Upper lobe of left lung (tissue), 4 donors: ENCODE measurements around the gene PTPRR.

ENCODE experiments used
- EP300 ChIP-seq, 4 donors: sonication (generic); formaldehyde crosslinking; IDR thresholded peaks; one replicate each; pipeline ENCODE4 v1.5.1; 2017; ENCODE audit warnings: antibody characterized with exemption in 4 of 4, control low read depth in 2 of 4
- POLR2A ChIP-seq, 4 donors: fragments of 450-650 bp; IDR thresholded peaks; one replicate each; pipeline ENCODE4 v1.5.1; 2016 to 2017; ENCODE audit warnings: antibody characterized with exemption in 4 of 4, mild to moderate bottlenecking in 2 of 4
- TF ChIP-seq, protein P1 (sequence below), 6 experiments: fragments of 450-650 bp in 4 of 6; fragments of 200-600 bp in 2 of 6; sonication (generic) in 2 of 6; IDR thresholded peaks; one replicate each; pipeline ENCODE4 v1.5.1; 2016 to 2019; ENCODE audit warnings: antibody characterized with exemption in 6 of 6

- TF ChIP-seq, protein P1, sequence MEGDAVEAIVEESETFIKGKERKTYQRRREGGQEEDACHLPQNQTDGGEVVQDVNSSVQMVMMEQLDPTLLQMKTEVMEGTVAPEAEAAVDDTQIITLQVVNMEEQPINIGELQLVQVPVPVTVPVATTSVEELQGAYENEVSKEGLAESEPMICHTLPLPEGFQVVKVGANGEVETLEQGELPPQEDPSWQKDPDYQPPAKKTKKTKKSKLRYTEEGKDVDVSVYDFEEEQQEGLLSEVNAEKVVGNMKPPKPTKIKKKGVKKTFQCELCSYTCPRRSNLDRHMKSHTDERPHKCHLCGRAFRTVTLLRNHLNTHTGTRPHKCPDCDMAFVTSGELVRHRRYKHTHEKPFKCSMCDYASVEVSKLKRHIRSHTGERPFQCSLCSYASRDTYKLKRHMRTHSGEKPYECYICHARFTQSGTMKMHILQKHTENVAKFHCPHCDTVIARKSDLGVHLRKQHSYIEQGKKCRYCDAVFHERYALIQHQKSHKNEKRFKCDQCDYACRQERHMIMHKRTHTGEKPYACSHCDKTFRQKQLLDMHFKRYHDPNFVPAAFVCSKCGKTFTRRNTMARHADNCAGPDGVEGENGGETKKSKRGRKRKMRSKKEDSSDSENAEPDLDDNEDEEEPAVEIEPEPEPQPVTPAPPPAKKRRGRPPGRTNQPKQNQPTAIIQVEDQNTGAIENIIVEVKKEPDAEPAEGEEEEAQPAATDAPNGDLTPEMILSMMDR (IDR thresholded peaks at IDR 0.05): no peak
- no peak for TF ChIP-seq POLR2A (IDR thresholded peaks at IDR 0.05)
- TF ChIP-seq EP300 (IDR thresholded peaks at IDR 0.05): no peak
Measured at GRCh38 chr12:70950451-70950850, 29.9 kb upstream of the PTPRR start.
